SIG-M5 (cell line): ENCODE data around the gene KCND3.
A peak's percentile ranks its signal among the peaks of the same experiment; 100 is the strongest.

Experiments used
- DNase-seq: peaks from one replicate; lab custom pipeline; 2025; lab: John Stamatoyannopoulos, UW

KCND3 gene

GRCh38 chr1:111778066-111778465 lies 211.4 kb downstream of the KCND3 start:
- no peak for DNase-seq

GRCh38 chr1:111777301-111777700 lies 212.2 kb downstream of the KCND3 start:
- no peak for DNase-seq

- DNase-seq = no peak
These were observed 212.6 kb downstream of the KCND3 start for GRCh38 chr1:111776861-111777260.

GRCh38 chr1:111776391-111776790 lies 213.1 kb downstream of the KCND3 start:
- DNase-seq = no peak

- DNase-seq = no peak
These were observed 213.5 kb downstream of the KCND3 start for GRCh38 chr1:111775966-111776365.

- no peak for DNase-seq
These were observed 218.6 kb downstream of the KCND3 start for GRCh38 chr1:111770916-111771315.

- DNase-seq = peak; percentile 24
These were observed 219.8 kb downstream of the KCND3 start for GRCh38 chr1:111769517-111770146.

GRCh38 chr1:111768625-111769024 lies 220.8 kb downstream of the KCND3 start:
- DNase-seq = no peak

GRCh38 chr1:111768023-111768422 lies 221.4 kb downstream of the KCND3 start:
- DNase-seq = no peak

- DNase-seq = no peak
These were observed 227.1 kb downstream of the KCND3 start for GRCh38 chr1:111762332-111762731.

- no peak for DNase-seq
These were observed 227.8 kb downstream of the KCND3 start for GRCh38 chr1:111761717-111762116.

- no peak for DNase-seq
These were observed 231.1 kb downstream of the KCND3 start for GRCh38 chr1:111758373-111758772.

GRCh38 chr1:111756124-111756513 lies 233.3 kb downstream of the KCND3 start:
- DNase-seq = no peak

- peak; percentile 87 for DNase-seq
These were observed 233.9 kb downstream of the KCND3 start, which contains the start of gene DDX20 for GRCh38 chr1:111755331-111756123. TSS of gene DDX20 (plus strand) at chr1:111755901. CDS start at chr1:111755925, 24 bp downstream.

- no peak for DNase-seq
These were observed 234.5 kb downstream of the KCND3 start for GRCh38 chr1:111754984-111755330.

- DNase-seq = no peak
These were observed 237.4 kb downstream of the KCND3 start for GRCh38 chr1:111751906-111752575.

- no peak for DNase-seq
These were observed 238.6 kb downstream of the KCND3 start for GRCh38 chr1:111750856-111751255.

GRCh38 chr1:111749628-111750027 lies 239.8 kb downstream of the KCND3 start:
- no peak for DNase-seq

- no peak for DNase-seq
These were observed 241.5 kb downstream of the KCND3 start for GRCh38 chr1:111747947-111748346.

GRCh38 chr1:111747282-111747734 lies 242.2 kb downstream of the KCND3 start:
- no peak for DNase-seq

- DNase-seq = no peak
These were observed 242.9 kb downstream of the KCND3 start for GRCh38 chr1:111746614-111746999.

- DNase-seq = no peak
These were observed 243.5 kb downstream of the KCND3 start for GRCh38 chr1:111745675-111746613.
